Measurements from ENCODE around the gene ELMO1.

- TF ChIP-seq CTCF (IDR thresholded peaks at IDR 0.05 in 8 of 11, conservative IDR thresholded peaks at IDR 0.05 in 3 of 11) (no peak), POLR2A (IDR thresholded peaks at IDR 0.05) (no peak)
Observed at GRCh38 chr7:36884910-36885309, 563.8 kb downstream of the ELMO1 start.

All from spleen (tissue), 7 donors.